ENCODE data around the gene ATP12A.

DNA sequence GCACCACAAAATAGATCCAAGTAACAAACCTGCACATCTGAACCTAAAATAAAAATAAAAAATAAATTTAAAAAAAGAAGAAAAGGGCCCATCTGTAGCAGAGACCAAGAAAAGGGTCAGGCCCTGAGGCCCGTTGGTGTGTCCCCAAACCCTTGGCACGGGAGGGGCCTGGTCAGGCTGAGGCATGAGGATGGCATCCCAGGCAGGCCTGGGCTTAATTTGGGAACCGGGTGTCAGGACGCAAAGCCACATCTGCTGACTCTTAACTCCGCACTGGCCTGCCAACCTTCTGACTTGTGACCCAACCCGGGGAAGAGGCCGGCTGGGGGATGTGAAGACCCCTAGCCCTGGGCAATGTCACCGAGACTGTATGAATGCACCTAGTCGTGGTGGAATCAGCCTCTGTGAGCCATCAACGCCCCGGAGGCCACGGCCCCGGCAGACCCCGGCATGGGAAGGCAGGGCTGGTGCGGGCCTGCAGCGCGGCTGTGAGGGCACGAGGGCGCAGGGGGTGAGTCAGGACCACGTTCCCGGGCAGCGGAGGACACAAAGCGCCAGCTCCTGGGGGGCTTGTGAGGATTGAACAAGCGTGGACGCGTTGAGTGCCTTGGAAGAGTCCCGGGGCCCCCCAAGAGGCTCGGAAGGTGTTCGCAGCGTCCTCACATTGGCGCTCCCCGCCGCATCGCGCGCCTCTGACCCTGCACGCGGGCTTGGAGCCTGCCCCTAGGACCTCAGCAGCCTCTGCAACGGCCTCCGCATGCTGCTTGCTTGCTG is 38.2 kb downstream of the ATP12A start:
- TF ChIP-seq, protein P1, sequence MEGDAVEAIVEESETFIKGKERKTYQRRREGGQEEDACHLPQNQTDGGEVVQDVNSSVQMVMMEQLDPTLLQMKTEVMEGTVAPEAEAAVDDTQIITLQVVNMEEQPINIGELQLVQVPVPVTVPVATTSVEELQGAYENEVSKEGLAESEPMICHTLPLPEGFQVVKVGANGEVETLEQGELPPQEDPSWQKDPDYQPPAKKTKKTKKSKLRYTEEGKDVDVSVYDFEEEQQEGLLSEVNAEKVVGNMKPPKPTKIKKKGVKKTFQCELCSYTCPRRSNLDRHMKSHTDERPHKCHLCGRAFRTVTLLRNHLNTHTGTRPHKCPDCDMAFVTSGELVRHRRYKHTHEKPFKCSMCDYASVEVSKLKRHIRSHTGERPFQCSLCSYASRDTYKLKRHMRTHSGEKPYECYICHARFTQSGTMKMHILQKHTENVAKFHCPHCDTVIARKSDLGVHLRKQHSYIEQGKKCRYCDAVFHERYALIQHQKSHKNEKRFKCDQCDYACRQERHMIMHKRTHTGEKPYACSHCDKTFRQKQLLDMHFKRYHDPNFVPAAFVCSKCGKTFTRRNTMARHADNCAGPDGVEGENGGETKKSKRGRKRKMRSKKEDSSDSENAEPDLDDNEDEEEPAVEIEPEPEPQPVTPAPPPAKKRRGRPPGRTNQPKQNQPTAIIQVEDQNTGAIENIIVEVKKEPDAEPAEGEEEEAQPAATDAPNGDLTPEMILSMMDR (IDR thresholded peaks at IDR 0.05; ENCODE audit: insufficient read depth, low read length, poor library complexity, severe bottlenecking) = no peak
- no peak for TF ChIP-seq EZH2phosphoT487 (conservative IDR thresholded peaks at IDR 0.05; ENCODE audit: low read length)
